Esophagus squamous epithelium (tissue), 4 donors: ENCODE measurements around the gene NEUROG1.

Experiments
- POLR2A ChIP-seq, 4 donors: fragments of 450-650 bp; IDR thresholded peaks; one replicate each; pipeline ENCODE4 v1.6.1; 2017; ENCODE audit warnings: antibody characterized with exemption in 4 of 4, mild to moderate bottlenecking in 4 of 4, moderate library complexity in 3 of 4
- TF ChIP-seq, protein P1 (sequence below), 6 experiments: fragments of 450-650 bp in 4 of 6; fragments of 200-600 bp in 2 of 6; sonication (generic) in 2 of 6; IDR thresholded peaks; one replicate each; pipeline ENCODE4 v1.5.1; 2016 to 2019; ENCODE audit warnings: antibody characterized with exemption in 6 of 6, mild to moderate bottlenecking in 4 of 6, moderate library complexity in 4 of 6

DNA sequence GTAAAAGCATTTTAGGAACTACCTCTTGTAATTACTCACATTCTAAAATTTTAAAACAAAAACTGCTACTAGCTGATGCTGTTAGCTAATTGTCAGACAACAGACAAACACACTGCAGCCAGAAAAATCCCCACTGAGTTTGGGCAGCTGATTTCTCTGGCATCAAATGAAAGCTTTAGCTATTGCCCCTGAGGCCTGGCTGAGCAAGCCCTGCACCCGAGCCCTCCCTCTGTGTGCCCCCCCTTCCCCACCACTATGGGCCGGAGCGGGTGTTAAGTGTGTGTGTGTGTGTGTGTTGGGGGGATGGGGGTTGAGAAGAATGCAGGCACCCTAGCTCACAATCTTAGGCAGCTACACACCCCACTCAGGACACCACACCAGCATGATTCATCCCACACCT is 2.4 kb downstream of the NEUROG1 start:
- TF ChIP-seq, protein P1, sequence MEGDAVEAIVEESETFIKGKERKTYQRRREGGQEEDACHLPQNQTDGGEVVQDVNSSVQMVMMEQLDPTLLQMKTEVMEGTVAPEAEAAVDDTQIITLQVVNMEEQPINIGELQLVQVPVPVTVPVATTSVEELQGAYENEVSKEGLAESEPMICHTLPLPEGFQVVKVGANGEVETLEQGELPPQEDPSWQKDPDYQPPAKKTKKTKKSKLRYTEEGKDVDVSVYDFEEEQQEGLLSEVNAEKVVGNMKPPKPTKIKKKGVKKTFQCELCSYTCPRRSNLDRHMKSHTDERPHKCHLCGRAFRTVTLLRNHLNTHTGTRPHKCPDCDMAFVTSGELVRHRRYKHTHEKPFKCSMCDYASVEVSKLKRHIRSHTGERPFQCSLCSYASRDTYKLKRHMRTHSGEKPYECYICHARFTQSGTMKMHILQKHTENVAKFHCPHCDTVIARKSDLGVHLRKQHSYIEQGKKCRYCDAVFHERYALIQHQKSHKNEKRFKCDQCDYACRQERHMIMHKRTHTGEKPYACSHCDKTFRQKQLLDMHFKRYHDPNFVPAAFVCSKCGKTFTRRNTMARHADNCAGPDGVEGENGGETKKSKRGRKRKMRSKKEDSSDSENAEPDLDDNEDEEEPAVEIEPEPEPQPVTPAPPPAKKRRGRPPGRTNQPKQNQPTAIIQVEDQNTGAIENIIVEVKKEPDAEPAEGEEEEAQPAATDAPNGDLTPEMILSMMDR (IDR thresholded peaks at IDR 0.05) = no peak
- TF ChIP-seq POLR2A (IDR thresholded peaks at IDR 0.05) = no peak
